ENCODE data around the gene KLK12.

Gene KLK12

GRCh38 chr19:51018745-51019543, 15.9 kb downstream of the KLK12 start:
- peak in 3 of 10 donors; percentile 60 to 67 (median 61) for DNase-seq
- intact Hi-C loops (cut with DNase I) = no loop called here

GRCh38 chr19:51016798-51017683, 17.8 kb downstream of the KLK12 start:
- DNase-seq = peak; percentile 59 to 96 (median 79)
- intact Hi-C loops (cut with DNase I) = loop anchor here (1.0 to 2.0 kb wide), 2 partner anchors 48 to 88 kb away; partner anchors contain the start of gene KLK6

- intact Hi-C loops (cut with DNase I) = loop anchor here (1.0 to 2.0 kb wide), 2 partner anchors 47 to 86 kb away; partner anchors contain the start of gene KLK6
- peak in 2 of 10 donors; percentile 60 to 65 for DNase-seq
Measured at GRCh38 chr19:51015691-51016267, 19.0 kb downstream of the KLK12 start.

- peak in 2 of 10 donors; percentile 4 to 7 for DNase-seq
- intact Hi-C loops (cut with DNase I) = no loop called here
Measured at GRCh38 chr19:51014242-51014641, 20.6 kb downstream of the KLK12 start.

GRCh38 chr19:51012661-51013190, 22.1 kb downstream of the KLK12 start:
- DNase-seq = peak in 1 of 10 donors; percentile 14
- intact Hi-C loops (cut with DNase I) = no loop called here

- intact Hi-C loops (cut with DNase I) = no loop called here
- DNase-seq = peak in 2 of 10 donors; percentile 11 to 30
Measured at GRCh38 chr19:51010066-51010795, 24.6 kb downstream of the KLK12 start.

GRCh38 chr19:51009061-51009891, 25.5 kb downstream of the KLK12 start:
- DNase-seq = peak in 1 of 10 donors; percentile 40
- intact Hi-C loops (cut with DNase I) = no loop called here

GRCh38 chr19:51007488-51007887, 27.3 kb downstream of the KLK12 start:
- intact Hi-C loops (cut with DNase I) = no loop called here
- DNase-seq = no peak

GRCh38 chr19:51006406-51006805, 28.4 kb downstream of the KLK12 start:
- intact Hi-C loops (cut with DNase I) = no loop called here
- DNase-seq = peak in 1 of 10 donors; percentile 33

- intact Hi-C loops (cut with DNase I) = no loop called here
- no peak for DNase-seq
Measured at GRCh38 chr19:51005248-51005647, 29.6 kb downstream of the KLK12 start.

- no peak for DNase-seq
- intact Hi-C loops (cut with DNase I) = no loop called here
Measured at GRCh38 chr19:51003316-51003715, 31.5 kb downstream of the KLK12 start.

GRCh38 chr19:51002542-51003311, 32.1 kb downstream of the KLK12 start:
- intact Hi-C loops (cut with DNase I) = no loop called here
- DNase-seq = peak in 1 of 10 donors; percentile 65

- intact Hi-C loops (cut with DNase I) = no loop called here
- DNase-seq = no peak
Measured at GRCh38 chr19:51002089-51002532, 32.7 kb downstream of the KLK12 start.

- intact Hi-C loops (cut with DNase I) = no loop called here
- no peak for DNase-seq
Measured at GRCh38 chr19:51001515-51001914, 33.3 kb downstream of the KLK12 start, which contains the start of gene KLK8. KLK8 (minus strand) TSS chr19:51001604; CDS start chr19:51001167, 437 bp downstream.

- peak in 1 of 10 donors; percentile 37 for DNase-seq
- intact Hi-C loops (cut with DNase I) = no loop called here
Measured at GRCh38 chr19:51000981-51001380, 33.8 kb downstream of the KLK12 start.

GRCh38 chr19:51000426-51000825, 34.4 kb downstream of the KLK12 start:
- intact Hi-C loops (cut with DNase I) = no loop called here
- DNase-seq = peak in 1 of 10 donors; percentile 51

- intact Hi-C loops (cut with DNase I) = no loop called here
- DNase-seq = no peak
Measured at GRCh38 chr19:50998686-50999085, 36.1 kb downstream of the KLK12 start.

- DNase-seq = no peak
- intact Hi-C loops (cut with DNase I) = no loop called here
Measured at GRCh38 chr19:50998061-50998460, 36.7 kb downstream of the KLK12 start.
